RWPE1 (cell line): ENCODE results near the gene EFHC1.

ENCODE experiments used
- CTCF ChIA-PET: fragments of 350-600 bp; sonication (Branson Sonifier 250); formaldehyde crosslinking; extraction: SDS; loops from one replicate; lab custom pipeline; 2021; lab: Yijun Ruan, JAX
- POLR2A ChIA-PET: fragments of 400-600 bp; formaldehyde crosslinking; extraction: SDS; loops from one replicate; lab custom pipeline; 2020; ENCODE audit warnings: antibody characterized with exemption; ENCODE audit not compliant: low non-redundant PET; lab: Yijun Ruan, JAX
- DNase-seq: peaks from one replicate; pipeline ENCODE4 v3.0.0; 2012; ENCODE audit warnings: low spot score
- H3K27ac ChIP-seq: fragments of 450-650 bp; 2 replicates; pipeline ENCODE4 v1.5.1; 2017
- CTCF ChIP-seq: fragments of 450-650 bp; conservative IDR thresholded peaks from 2 replicates; pipeline ENCODE4 v1.5.1; 2017; ENCODE audit warnings: low read depth, mild to moderate bottlenecking

The EFHC1 gene

GRCh38 chr6:52513464-52513863 lies 93.3 kb downstream of the EFHC1 start:
- peak overlapping the region; percentile 89 for H3K27ac ChIP-seq

GRCh38 chr6:52513896-52514295 lies 93.8 kb downstream of the EFHC1 start:
- CTCF ChIA-PET, result interaction anchor here (0.8 kb wide), 1 partner anchor 106 kb away, joined by 5 read pairs; no protein-coding TSS in a partner anchor
- no peak for TF ChIP-seq CTCF
- peak overlapping the region; percentile 89 for H3K27ac ChIP-seq
- DNase-seq, result no peak
- POLR2A ChIA-PET, result no interaction called here

More at GRCh38 chr6:52513464-52513863, 93.3 kb downstream of the EFHC1 start:
- CTCF ChIA-PET, result no interaction called here
- no peak for DNase-seq
- POLR2A ChIA-PET, result no interaction called here
- no peak for TF ChIP-seq CTCF

- ChIA-PET CTCF (interaction anchor here (0.8 kb wide), 1 partner anchor 107 kb away, joined by 5 read pairs; no protein-coding TSS in a partner anchor), POLR2A (no interaction called here)
- H3K27ac ChIP-seq, result peak overlapping the region; percentile 89
- DNase-seq, result peak; percentile 65
- TF ChIP-seq CTCF, result no peak
Measured at GRCh38 chr6:52514514-52514913, 94.4 kb downstream of the EFHC1 start.

GRCh38 chr6:52515219-52515960 lies 95.2 kb downstream of the EFHC1 start:
- DNase-seq, result peak; percentile 31
- ChIA-PET POLR2A (no interaction called here), CTCF (interaction anchor here (0.5 to 1.0 kb wide), 2 partner anchors 9 to 24 kb away, joined by 3 to 7 read pairs; no protein-coding TSS in a partner anchor)
- TF ChIP-seq CTCF, result no peak
- peak overlapping the region; percentile 89 for H3K27ac ChIP-seq

GRCh38 chr6:52516269-52516668 lies 96.1 kb downstream of the EFHC1 start:
- ChIA-PET POLR2A (no interaction called here), CTCF (interaction anchor here (1.0 kb wide), 1 partner anchor 10 kb away, joined by 3 read pairs; no protein-coding TSS in a partner anchor)
- no peak for DNase-seq
- peak overlapping the region; percentile 67 for H3K27ac ChIP-seq
- no peak for TF ChIP-seq CTCF

- CTCF ChIA-PET, result no interaction called here
- TF ChIP-seq CTCF, result no peak
- POLR2A ChIA-PET, result no interaction called here
- DNase-seq, result no peak
- H3K27ac ChIP-seq, result peak overlapping the region; percentile 98
Measured at GRCh38 chr6:52516943-52517342, 96.8 kb downstream of the EFHC1 start.
